Limb (tissue), 2 donors: Measurements from ENCODE around the gene COL26A1.
A peak's percentile ranks its signal among the peaks of the same experiment; 100 is the strongest.
"Not testable (repeated sequence)": the region's sequence is repeated elsewhere in the genome, so short reads cannot be mapped to it uniquely, and the experiment has no call there.

Experiments
- DNase-seq, 2 donors: peaks; one replicate each; pipeline ENCODE4 v3.0.0-alpha.2; 2016; ENCODE audit errors: extremely low spot score in 2 of 2

Gene COL26A1

GRCh38 chr7:101401390-101402080 lies 38.9 kb downstream of the COL26A1 start:
- DNase-seq = no peak

GRCh38 chr7:101402081-101402779 lies 39.6 kb downstream of the COL26A1 start:
- DNase-seq = peak in 1 of 2 donors; percentile 38

- DNase-seq = no peak
These were observed 40.2 kb downstream of the COL26A1 start for GRCh38 chr7:101402835-101403234.

- no peak for DNase-seq
These were observed 42.9 kb downstream of the COL26A1 start for GRCh38 chr7:101405474-101406067.

- peak in 1 of 2 donors; percentile 76 for DNase-seq
These were observed 48.2 kb downstream of the COL26A1 start for GRCh38 chr7:101410743-101411507.

GRCh38 chr7:101411508-101411874 lies 48.8 kb downstream of the COL26A1 start:
- DNase-seq = no peak

GRCh38 chr7:101412976-101413375 lies 50.3 kb downstream of the COL26A1 start:
- DNase-seq = no peak

GRCh38 chr7:101418694-101419093 lies 56.0 kb downstream of the COL26A1 start:
- no peak for DNase-seq

GRCh38 chr7:101419831-101420230 lies 57.2 kb downstream of the COL26A1 start:
- DNase-seq = no peak

- no peak for DNase-seq
These were observed 57.8 kb downstream of the COL26A1 start for GRCh38 chr7:101420436-101420835.

- DNase-seq = no peak
These were observed 59.9 kb downstream of the COL26A1 start for GRCh38 chr7:101422356-101423195.

- no peak for DNase-seq
These were observed 63.8 kb downstream of the COL26A1 start for GRCh38 chr7:101426303-101427011.

GRCh38 chr7:101428093-101428866 lies 65.6 kb downstream of the COL26A1 start:
- no peak for DNase-seq

GRCh38 chr7:101432316-101432715 lies 69.6 kb downstream of the COL26A1 start:
- no peak for DNase-seq

GRCh38 chr7:101433688-101434087 lies 71.0 kb downstream of the COL26A1 start:
- DNase-seq = no peak

GRCh38 chr7:101434155-101434554 lies 71.5 kb downstream of the COL26A1 start:
- DNase-seq = not testable (repeated sequence)

GRCh38 chr7:101435461-101436220 lies 73.0 kb downstream of the COL26A1 start:
- peak in 1 of 2 donors; percentile 61 for DNase-seq

GRCh38 chr7:101436221-101436735 lies 73.6 kb downstream of the COL26A1 start:
- DNase-seq = no peak
